HG03442 (cell line): ENCODE measurements around the gene DUS1L.

ENCODE experiments used
- ATAC-seq: cut with Tn5 transposase; IDR thresholded peaks from one replicate; pipeline ENCODE4 v1.9.1; 2021; ENCODE audit warnings: mild to moderate bottlenecking, moderate library complexity; ENCODE audit not compliant: unreplicated experiment

DUS1L gene

GRCh38 chr17:82088838-82089722 is 23.5 kb upstream of the DUS1L start:
- ATAC-seq: no peak

- no peak for ATAC-seq
Observed at GRCh38 chr17:82087961-82088837, 22.6 kb upstream of the DUS1L start.

GRCh38 chr17:82086941-82087906 is 21.6 kb upstream of the DUS1L start:
- ATAC-seq: no peak

- no peak for ATAC-seq
Observed at GRCh38 chr17:82085931-82086764, 20.5 kb upstream of the DUS1L start.

GRCh38 chr17:82085031-82085861 is 19.6 kb upstream of the DUS1L start:
- ATAC-seq: no peak

- ATAC-seq: no peak
Observed at GRCh38 chr17:82084373-82085030, 18.9 kb upstream of the DUS1L start.

GRCh38 chr17:82083533-82084359 is 18.1 kb upstream of the DUS1L start:
- ATAC-seq: no peak

GRCh38 chr17:82083009-82083408 is 17.4 kb upstream of the DUS1L start:
- no peak for ATAC-seq

- ATAC-seq: no peak
Observed at GRCh38 chr17:82082456-82082855, 16.9 kb upstream of the DUS1L start.

GRCh38 chr17:82081966-82082365 is 16.4 kb upstream of the DUS1L start:
- no peak for ATAC-seq

GRCh38 chr17:82081546-82081945 is 15.9 kb upstream of the DUS1L start:
- ATAC-seq: no peak

GRCh38 chr17:82080789-82081464 is 15.3 kb upstream of the DUS1L start:
- ATAC-seq: no peak

- ATAC-seq: no peak
Observed at GRCh38 chr17:82080048-82080788, 14.6 kb upstream of the DUS1L start.

- ATAC-seq: no peak
Observed at GRCh38 chr17:82079001-82079677, 13.5 kb upstream of the DUS1L start.

GRCh38 chr17:82078433-82078832 is 12.8 kb upstream of the DUS1L start:
- no peak for ATAC-seq
